Cardiac fibroblast (primary cell): ENCODE results near the gene DYRK1B.

ENCODE experiments used
- DNase-seq, 2 donors: peaks; one replicate each; pipeline versions ENCODE4 v3.0.0 to v3.0.0-alpha.2; 2010; ENCODE audit warnings: low read depth in 2 of 2
- H3K4me3 ChIP-seq, 2 donors: replicated peaks in 1 of 2; 1 replicate in 1 of 2; 2 replicates in 1 of 2; pipeline ENCODE4 v1.5.1; 2011; ENCODE audit warnings: low read depth in 2 of 2, low read length in 2 of 2, mild to moderate bottlenecking in 2 of 2, moderate library complexity in 1 of 2
- TF ChIP-seq, protein P1 (sequence below): IDR thresholded peaks from one replicate; pipeline ENCODE4 v1.5.1; 2011; ENCODE audit warnings: low read depth, mild to moderate bottlenecking, low read length, inconsistent platforms

Gene DYRK1B

DNA sequence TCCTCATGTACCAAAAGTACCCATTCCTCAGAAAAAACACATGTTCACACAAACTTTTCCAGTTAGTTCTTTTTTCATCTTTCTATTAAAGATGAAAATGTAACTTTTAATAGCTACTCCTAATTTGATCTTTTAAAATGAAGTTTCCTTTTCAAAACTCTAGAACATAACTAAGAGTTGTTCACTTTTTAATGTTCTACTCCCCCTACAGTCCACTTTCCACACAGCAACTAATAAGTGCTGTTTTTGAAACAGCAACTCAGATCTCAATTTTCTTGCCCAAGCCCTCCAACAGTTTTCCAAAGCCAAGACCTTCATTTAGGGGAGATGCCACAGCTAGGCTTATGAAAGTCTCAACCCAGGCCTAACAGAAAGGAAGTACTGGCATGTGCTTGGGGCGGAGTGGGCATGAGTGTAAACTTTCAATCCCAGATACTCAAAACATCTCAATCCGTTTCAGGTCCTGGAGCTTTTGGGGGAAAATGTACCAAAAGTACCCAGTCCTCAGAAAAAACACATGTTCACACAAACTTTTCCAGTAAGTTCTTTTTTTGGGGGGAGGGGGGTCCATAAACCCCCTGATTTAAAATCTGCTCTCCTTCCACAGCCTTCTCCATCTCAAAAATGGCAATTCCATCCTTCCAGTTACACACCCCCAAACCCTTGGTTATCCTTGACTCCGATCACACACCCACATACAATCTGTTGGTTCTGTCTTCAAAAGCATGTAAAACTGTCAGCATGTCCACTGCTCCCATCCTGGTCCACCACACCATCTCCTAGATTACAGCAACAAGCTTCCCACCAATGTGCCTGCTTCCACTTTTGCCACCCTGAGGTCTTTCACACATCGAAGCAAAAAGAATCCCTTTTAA is 10.2 kb upstream of the DYRK1B start:
- peak overlapping the region in 1 of 2 donors; percentile 86 for H3K4me3 ChIP-seq
- TF ChIP-seq, protein P1, sequence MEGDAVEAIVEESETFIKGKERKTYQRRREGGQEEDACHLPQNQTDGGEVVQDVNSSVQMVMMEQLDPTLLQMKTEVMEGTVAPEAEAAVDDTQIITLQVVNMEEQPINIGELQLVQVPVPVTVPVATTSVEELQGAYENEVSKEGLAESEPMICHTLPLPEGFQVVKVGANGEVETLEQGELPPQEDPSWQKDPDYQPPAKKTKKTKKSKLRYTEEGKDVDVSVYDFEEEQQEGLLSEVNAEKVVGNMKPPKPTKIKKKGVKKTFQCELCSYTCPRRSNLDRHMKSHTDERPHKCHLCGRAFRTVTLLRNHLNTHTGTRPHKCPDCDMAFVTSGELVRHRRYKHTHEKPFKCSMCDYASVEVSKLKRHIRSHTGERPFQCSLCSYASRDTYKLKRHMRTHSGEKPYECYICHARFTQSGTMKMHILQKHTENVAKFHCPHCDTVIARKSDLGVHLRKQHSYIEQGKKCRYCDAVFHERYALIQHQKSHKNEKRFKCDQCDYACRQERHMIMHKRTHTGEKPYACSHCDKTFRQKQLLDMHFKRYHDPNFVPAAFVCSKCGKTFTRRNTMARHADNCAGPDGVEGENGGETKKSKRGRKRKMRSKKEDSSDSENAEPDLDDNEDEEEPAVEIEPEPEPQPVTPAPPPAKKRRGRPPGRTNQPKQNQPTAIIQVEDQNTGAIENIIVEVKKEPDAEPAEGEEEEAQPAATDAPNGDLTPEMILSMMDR = peak; percentile 69
- peak; percentile 70 to 71 for DNase-seq

DNA sequence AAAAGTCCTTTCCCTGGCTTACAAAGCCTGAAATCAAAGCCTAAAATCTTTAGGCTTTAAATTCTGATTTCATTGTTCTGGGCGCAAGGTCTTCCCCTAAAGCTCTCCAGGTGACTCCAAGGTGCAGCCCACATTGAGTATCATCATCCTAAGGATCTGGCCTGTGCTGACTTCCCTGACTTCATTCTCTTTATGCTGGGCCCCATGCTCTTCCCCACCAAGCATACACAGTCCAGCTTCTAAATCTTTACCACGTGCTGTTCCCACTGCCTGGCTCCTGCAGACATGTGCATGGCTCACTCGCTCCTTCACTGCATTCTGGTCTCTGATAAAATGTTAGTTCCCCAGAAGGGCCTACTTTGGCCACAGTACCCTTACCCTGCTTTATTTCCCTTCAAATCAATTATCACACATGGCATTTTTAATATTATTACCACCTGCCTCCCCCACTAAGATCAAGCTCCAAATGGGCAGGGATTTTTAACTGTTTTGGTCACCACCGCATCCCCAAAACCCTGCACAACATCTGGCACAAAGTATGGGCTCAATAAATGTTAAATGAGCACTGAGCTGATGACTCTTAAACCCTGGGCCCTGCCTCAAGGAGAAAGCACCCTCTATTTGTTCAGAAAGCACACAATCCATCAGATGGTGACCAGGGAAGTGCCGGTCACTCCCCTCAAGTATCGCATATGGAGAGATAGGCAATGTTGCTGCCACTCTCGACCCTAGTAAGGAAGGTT is 8.9 kb upstream of the DYRK1B start:
- no peak for DNase-seq
- TF ChIP-seq, protein P1 = no peak
- H3K4me3 ChIP-seq = no peak overlapping the region

DNA sequence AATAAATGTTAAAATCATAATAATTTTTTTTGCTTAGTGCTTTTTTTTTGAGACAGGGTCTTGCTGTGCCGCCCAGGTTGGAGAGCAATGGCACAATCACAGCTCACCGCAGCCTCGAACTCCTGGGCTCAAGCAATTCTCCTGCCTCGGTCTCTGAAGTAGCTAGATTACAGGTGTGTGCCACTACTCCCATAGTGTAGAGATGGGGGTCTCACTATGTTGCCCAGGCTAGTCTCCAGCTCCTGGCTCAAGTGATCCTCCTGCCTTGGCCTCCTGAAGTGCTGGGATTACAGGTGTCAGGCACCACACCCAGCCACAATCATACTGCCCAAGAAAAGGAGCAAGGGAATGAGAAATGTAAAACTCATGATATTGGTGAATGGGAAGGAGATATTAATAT is 7.1 kb upstream of the DYRK1B start:
- no peak for DNase-seq
- TF ChIP-seq, protein P1 = no peak
- no peak overlapping the region for H3K4me3 ChIP-seq

DNA sequence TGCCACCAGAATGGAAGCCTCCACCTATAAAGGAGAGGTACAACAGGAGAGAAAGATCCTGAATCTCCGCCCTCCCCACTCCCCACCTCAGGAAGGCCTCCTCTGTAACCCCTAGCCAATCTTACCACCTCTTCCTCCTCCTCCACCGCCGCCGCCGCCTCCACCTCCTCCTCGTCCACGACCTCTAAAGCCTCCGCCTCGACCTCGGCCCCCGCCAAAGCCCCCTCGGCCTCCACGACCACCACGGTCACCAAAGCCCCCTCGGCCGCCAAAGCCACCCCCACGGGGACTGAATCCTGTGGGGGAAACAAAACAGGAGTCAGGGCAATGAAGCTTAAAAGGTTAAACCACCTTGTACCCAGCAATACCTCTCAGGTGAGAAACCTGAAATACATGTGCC is 6.5 kb upstream of the DYRK1B start:
- DNase-seq = no peak
- TF ChIP-seq, protein P1 = no peak
- no peak overlapping the region for H3K4me3 ChIP-seq

DNA sequence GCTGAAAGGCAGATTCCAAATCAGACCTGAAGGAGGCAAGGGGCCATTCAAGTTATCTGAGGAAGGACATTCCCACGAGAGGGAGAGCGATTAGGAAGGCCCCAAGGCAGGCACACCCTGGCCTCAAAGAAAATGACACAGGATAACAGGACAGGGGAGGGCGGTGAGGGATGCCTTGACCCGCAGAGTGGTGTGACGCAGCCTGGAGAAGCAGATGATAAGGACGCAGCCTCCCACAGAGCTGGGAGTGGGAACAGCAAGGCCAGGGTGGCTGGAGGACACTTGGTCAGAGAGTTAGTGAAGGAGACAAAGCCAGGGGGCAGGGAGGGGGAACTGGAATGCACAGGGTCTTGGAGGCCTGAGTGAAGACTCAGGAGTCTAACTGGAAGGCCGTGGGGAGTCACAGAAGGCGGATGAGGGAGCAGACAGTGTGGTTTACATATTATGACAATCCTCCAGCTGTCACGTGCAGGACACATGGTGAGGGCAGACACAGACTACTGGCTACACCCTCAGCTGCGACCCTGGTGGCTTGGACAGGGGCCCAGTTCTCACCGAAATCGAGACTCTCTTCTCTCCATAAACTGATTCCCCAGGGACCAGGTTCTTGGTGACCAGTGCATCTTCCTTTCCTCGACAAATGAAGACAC is 5.8 kb upstream of the DYRK1B start:
- DNase-seq = no peak
- H3K4me3 ChIP-seq = no peak overlapping the region
- TF ChIP-seq, protein P1 = no peak

DNA sequence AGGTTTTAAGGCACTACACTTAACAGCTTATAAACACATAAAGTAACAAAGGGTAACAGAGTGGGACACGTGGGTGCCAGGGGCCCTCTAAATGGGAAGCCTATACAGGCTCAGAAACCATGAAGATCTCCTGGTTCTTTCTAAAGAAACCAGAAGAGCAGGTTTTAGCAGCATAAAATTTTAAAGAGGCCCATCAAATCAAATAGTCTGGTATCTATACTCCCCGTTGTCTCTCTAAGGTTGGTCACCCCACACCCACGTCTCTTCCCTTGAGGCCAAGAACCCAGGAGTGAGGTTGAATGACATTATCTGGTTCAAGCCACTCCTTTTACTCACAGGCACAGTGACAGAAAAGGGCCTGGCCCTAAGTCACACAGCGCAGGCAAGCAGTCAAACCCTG is 4.6 kb upstream of the DYRK1B start:
- TF ChIP-seq, protein P1 = no peak
- no peak for DNase-seq
- no peak overlapping the region for H3K4me3 ChIP-seq
